ENCODE results near the gene ATP1B1.
"Not testable (repeated sequence)": the region's sequence is repeated elsewhere in the genome, so short reads cannot be mapped to it uniquely, and the experiment has no call there.

The ATP1B1 gene

GRCh38 chr1:169161496-169162194, 55.2 kb downstream of the ATP1B1 start:
- Histone ChIP-seq H3K9me3 (no peaks in the 10 kb centered on the region), H3K4me1 (no peaks in the 10 kb centered on the region), H3K27me3 (no peaks in the 10 kb centered on the region), H3K36me3 (peaks cover 0 to 4% (median 0%) of the 10 kb centered on the region in 3 donors), H3K27ac (no peak overlapping the region), H3K4me3 (no peak overlapping the region)
- intact Hi-C loops (cut with DNase I; ENCODE audit: low total_unique reads) = no loop called here
- DNase-seq = no peak
- TF ChIP-seq CTCF (IDR thresholded peaks at IDR 0.05) = no peak

- TF ChIP-seq CTCF (IDR thresholded peaks at IDR 0.05) = no peak
- Histone ChIP-seq H3K4me3 (no peak overlapping the region), H3K4me1 (no peaks in the 10 kb centered on the region), H3K27ac (no peak overlapping the region), H3K9me3 (no peaks in the 10 kb centered on the region), H3K36me3 (peaks cover 0 to 4% (median 0%) of the 10 kb centered on the region in 3 donors), H3K27me3 (no peaks in the 10 kb centered on the region)
- no peak for DNase-seq
- intact Hi-C loops (cut with DNase I; ENCODE audit: low total_unique reads) = no loop called here
These were observed 56.6 kb downstream of the ATP1B1 start for GRCh38 chr1:169163059-169163458.

- no peak for DNase-seq
- intact Hi-C loops (cut with DNase I; ENCODE audit: low total_unique reads) = no loop called here
- Histone ChIP-seq H3K27me3 (no peaks in the 10 kb centered on the region), H3K4me1 (no peaks in the 10 kb centered on the region), H3K4me3 (no peak overlapping the region), H3K36me3 (no peaks in the 10 kb centered on the region), H3K9me3 (no peaks in the 10 kb centered on the region), H3K27ac (no peak overlapping the region)
- no peak for TF ChIP-seq CTCF (IDR thresholded peaks at IDR 0.05)
These were observed 69.0 kb downstream of the ATP1B1 start for GRCh38 chr1:169175461-169175860.

- DNase-seq; intact Hi-C loops (cut with DNase I; ENCODE audit: low total_unique reads); H3K4me1 ChIP-seq; H3K4me3 ChIP-seq; H3K36me3 ChIP-seq; H3K27me3 ChIP-seq; H3K27ac ChIP-seq; H3K9me3 ChIP-seq: not testable (repeated sequence)
These were observed 72.9 kb downstream of the ATP1B1 start for GRCh38 chr1:169179431-169179830.

- intact Hi-C loops (cut with DNase I; ENCODE audit: low total_unique reads) = no loop called here
- Histone ChIP-seq H3K9me3 (no peaks in the 10 kb centered on the region), H3K4me1 (no peaks in the 10 kb centered on the region), H3K27ac (no peak overlapping the region), H3K27me3 (no peaks in the 10 kb centered on the region), H3K36me3 (no peaks in the 10 kb centered on the region), H3K4me3 (no peak overlapping the region)
- TF ChIP-seq CTCF (IDR thresholded peaks at IDR 0.05) = no peak
- DNase-seq = no peak
These were observed 73.7 kb downstream of the ATP1B1 start for GRCh38 chr1:169180174-169180573.
